Body of pancreas (tissue), 4 donors: ENCODE data around the gene HTRA3. TPM values are rescaled to one million over a fixed set of nuclear protein-coding genes. Genes with fewer than 3 reads are reported as not detected.

ENCODE experiments used
- ATAC-seq: fragments of 150-250 bp; one replicate; pipeline ENCODE4 v1.9.1; 2016
- DNase-seq, 4 donors: peaks; one replicate each; pipeline ENCODE4 v3.0.0-alpha.2; 2019
- H3K27ac ChIP-seq, 4 donors: fragments of 200-600 bp; sonication (generic); 1 replicate in 3 of 4; 2 replicates in 1 of 4; pipeline versions ENCODE4 v1.5.1 to v1.6.1; 2016 to 2019; ENCODE audit warnings: mild to moderate bottlenecking in 1 of 4, mixed read lengths in 1 of 4, moderate library complexity in 1 of 4
- H3K27me3 ChIP-seq, 2 donors: fragments of 200-600 bp; sonication (generic); one replicate each; pipeline ENCODE4 v1.6.0; 2016; ENCODE audit warnings: mild to moderate bottlenecking in 1 of 2
- H3K36me3 ChIP-seq, 2 donors: fragments of 200-600 bp; sonication (generic); replicated peaks in 1 of 2; 2 replicates each; pipeline ENCODE4 v1.5.1; 2016; ENCODE audit warnings: low read depth in 2 of 2; ENCODE audit not compliant: insufficient read depth in 1 of 2
- H3K4me1 ChIP-seq: fragments of 200-600 bp; sonication (generic); one replicate; pipeline ENCODE4 v1.6.0; 2016
- H3K4me3 ChIP-seq, 2 donors: fragments of 200-600 bp; sonication (generic); 1 replicate in 1 of 2; 2 replicates in 1 of 2; pipeline ENCODE4 v1.5.1; 2016 to 2019
- H3K9me3 ChIP-seq, 3 donors: fragments of 200-600 bp; sonication (generic); 1 replicate in 2 of 3; 2 replicates in 1 of 3; pipeline ENCODE4 v1.5.1; 2016
- CTCF ChIP-seq, 7 experiments: fragments of 450-650 bp in 4 of 7; fragments of 200-600 bp in 3 of 7; sonication (generic) in 3 of 7; IDR thresholded peaks; one replicate each; pipeline ENCODE4 v1.5.1; 2016 to 2019; ENCODE audit warnings: antibody characterized with exemption in 7 of 7
- POLR2A ChIP-seq, 3 donors: fragments of 450-650 bp; IDR thresholded peaks; one replicate each; pipeline ENCODE4 v1.6.1; 2016; ENCODE audit warnings: antibody characterized with exemption in 3 of 3, mild to moderate bottlenecking in 2 of 3
- WGBS, 2 donors: methylation state at CpG; one replicate each; pipeline ENCODE4 v1.1.5; 2017; 5-methylcytosine and 5-hydroxymethylcytosine counted together
- intact Hi-C: fragments of 100-400 bp; cut with DNase I; formaldehyde crosslinking; loops from one replicate; pipeline ENCODE4 v1.15.1; 2023
- total RNA-seq, 2 donors: library from RNA; depleted of rRNA; stranded (reverse); fragments of >200 nt; gene quantifications; one replicate each; pipeline ENCODE4 v1.1.0, GENCODE V29; 2016

Gene HTRA3
- total RNA-seq, 2 donors from 2014 or later, result 4.2 to 17.5 TPM

DNA sequence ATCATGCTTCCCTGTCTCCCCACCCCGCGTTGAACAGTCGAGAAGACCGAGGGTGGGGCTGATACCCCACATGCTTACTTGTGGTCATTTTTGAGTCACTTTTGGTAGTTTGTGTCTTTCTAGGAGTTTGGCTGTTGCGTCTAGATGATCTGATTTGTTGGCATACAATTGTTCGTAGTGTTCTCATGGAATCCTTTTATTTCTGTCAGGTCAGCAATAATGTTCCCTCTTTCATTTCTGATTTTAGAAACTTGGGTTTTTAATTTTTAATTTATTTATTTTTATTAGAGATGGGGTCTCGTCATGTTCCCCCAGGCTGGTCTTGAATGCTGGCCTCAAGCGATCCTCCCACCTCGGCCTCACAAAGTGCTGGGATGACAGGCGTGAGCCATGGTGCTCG, 39.5 kb upstream of the HTRA3 start:
- Histone ChIP-seq H3K27me3 (no peaks in the 10 kb centered on the region), H3K4me1 (peaks cover 26% of the 10 kb centered on the region), H3K4me3 (no peak overlapping the region), H3K9me3 (no peaks in the 10 kb centered on the region), H3K36me3 (peaks cover 0 to 11% of the 10 kb centered on the region in 2 donors), H3K27ac (no peak overlapping the region)
- ATAC-seq (no peak), DNase-seq (no peak)
- intact Hi-C loops, result no loop called here
- TF ChIP-seq POLR2A (IDR thresholded peaks at IDR 0.05) (no peak), CTCF (IDR thresholded peaks at IDR 0.05) (no peak)
- whole genome bisulfite sequencing, 2 donors, result 93 to 95% methylated on average over 11 of the region's 11 CpGs

- DNase-seq (no peak), ATAC-seq (no peak)
- WGBS, 2 donors, result 94 to 96% methylated on average over 10 of the region's 10 CpGs
- peaks cover 19% of the 10 kb centered on the region for H3K4me1 ChIP-seq
- H3K36me3 ChIP-seq, result peaks cover 0 to 12% of the 10 kb centered on the region in 2 donors
- no peaks in the 10 kb centered on the region for H3K9me3 ChIP-seq
- TF ChIP-seq CTCF (IDR thresholded peaks at IDR 0.05), result no peak
- no peak for TF ChIP-seq POLR2A (IDR thresholded peaks at IDR 0.05)
- H3K27me3 ChIP-seq, result no peaks in the 10 kb centered on the region
- intact Hi-C loops, result no loop called here
- H3K4me3 ChIP-seq, result no peak overlapping the region
- no peak overlapping the region for H3K27ac ChIP-seq
These were observed 38.7 kb upstream of the HTRA3 start for GRCh38 chr4:8230891-8231290.

- TF ChIP-seq POLR2A (IDR thresholded peaks at IDR 0.05) (no peak), CTCF (IDR thresholded peaks at IDR 0.05) (no peak)
- Histone ChIP-seq H3K4me3 (no peak overlapping the region), H3K27ac (no peak overlapping the region), H3K9me3 (no peaks in the 10 kb centered on the region), H3K4me1 (peaks cover 14% of the 10 kb centered on the region), H3K36me3 (peaks cover 0 to 15% of the 10 kb centered on the region in 2 donors), H3K27me3 (no peaks in the 10 kb centered on the region)
- intact Hi-C loops, result no loop called here
- DNase-seq (no peak), ATAC-seq (no peak)
- 50 to 90% methylated on average over 2 to 18 of the region's 21 CpGs for WGBS, 2 donors
These were observed 38.0 kb upstream of the HTRA3 start for GRCh38 chr4:8231551-8232049.

DNA sequence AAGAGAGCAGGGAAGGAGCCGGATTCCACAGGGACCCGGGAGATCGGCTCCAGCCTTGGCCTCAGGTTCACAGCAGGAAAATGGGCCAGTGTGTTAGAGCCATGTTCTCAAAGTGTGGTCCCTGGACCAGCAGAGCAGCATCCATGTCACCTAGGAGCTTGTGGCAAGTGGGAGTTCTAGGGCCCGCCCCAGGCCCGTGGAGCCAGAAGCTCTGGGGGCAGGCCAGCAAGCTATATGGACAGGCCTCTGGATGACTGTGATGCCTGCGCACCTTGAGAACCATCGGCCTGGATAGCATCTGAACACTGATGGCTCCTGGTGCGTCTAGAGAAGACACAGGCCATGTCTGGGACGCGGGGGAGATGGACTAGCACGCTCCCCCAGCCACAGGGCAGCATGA, 36.8 kb upstream of the HTRA3 start:
- no peaks in the 10 kb centered on the region for H3K9me3 ChIP-seq
- DNase-seq, result no peak
- WGBS, 2 donors, result 97 to 98% methylated on average over 11 of the region's 11 CpGs
- intact Hi-C loops, result no loop called here
- H3K4me3 ChIP-seq, result no peak overlapping the region
- peaks cover 13% of the 10 kb centered on the region for H3K4me1 ChIP-seq
- no peaks in the 10 kb centered on the region for H3K27me3 ChIP-seq
- H3K27ac ChIP-seq, result no peak overlapping the region
- ATAC-seq, result no peak
- peaks cover 0 to 17% of the 10 kb centered on the region in 2 donors for H3K36me3 ChIP-seq
- TF ChIP-seq CTCF (IDR thresholded peaks at IDR 0.05) (no peak), POLR2A (IDR thresholded peaks at IDR 0.05) (no peak)
